Activated B cell treated with CpG ODN at 0.5 μM for 24 hours (primary cell): Measurements from ENCODE around the gene SSR1. TPM values are rescaled to one million over a fixed set of nuclear protein-coding genes. Genes with fewer than 3 reads are reported as not detected.

Experiments used
- ATAC-seq: fragments of 200-7000 bp; cut with Tn5 transposase; one replicate; pipeline ENCODE4 v1.10.0; 2021; ENCODE audit warnings: low read depth, mild to moderate bottlenecking, moderate library complexity
- CTCF ChIA-PET: fragments of 350-600 bp; sonication (Branson Sonifier 250); formaldehyde crosslinking; loops from one replicate; lab custom pipeline; 2021; ENCODE audit warnings: antibody characterized with exemption; lab: Charles Lee
- POLR2A ChIA-PET: fragments of 350-600 bp; sonication (Branson Sonifier 250); formaldehyde crosslinking; loops from one replicate; lab custom pipeline; 2021; ENCODE audit warnings: antibody characterized with exemption; lab: Charles Lee
- DNase-seq: peaks from one replicate; pipeline ENCODE4 v3.0.0; 2022
- H3K27ac Mint-ChIP-seq: one replicate; pipeline ENCODE4 v1.8.0; 2020; ENCODE audit warnings: mixed read lengths
- H3K27me3 Mint-ChIP-seq: one replicate; pipeline ENCODE4 v1.8.0; 2021; ENCODE audit warnings: mixed read lengths
- H3K36me3 Mint-ChIP-seq: one replicate; pipeline ENCODE4 v1.8.0; 2021; ENCODE audit warnings: low read depth, mixed read lengths
- H3K4me1 Mint-ChIP-seq: one replicate; pipeline ENCODE4 v1.8.0; 2021; ENCODE audit warnings: mixed read lengths
- H3K4me3 Mint-ChIP-seq: one replicate; pipeline ENCODE4 v1.8.0; 2020; ENCODE audit warnings: mild to moderate bottlenecking, mixed read lengths
- H3K9me3 Mint-ChIP-seq: one replicate; pipeline ENCODE4 v1.8.0; 2020; ENCODE audit warnings: mixed read lengths
- CTCF ChIP-seq: fragments of 200-600 bp; IDR thresholded peaks from one replicate; pipeline ENCODE4 v1.8.0; 2022; ENCODE audit warnings: antibody characterized with exemption, mild to moderate bottlenecking
- intact Hi-C: fragments of 100-400 bp; cut with micrococcal nuclease; formaldehyde crosslinking; loops from one replicate; pipeline ENCODE4 v1.15.1; 2024
- total RNA-seq: library from RNA; stranded (reverse); gene quantifications from 2 replicates; pipeline ENCODE4 v1.2.3, GENCODE V29; 2022

Gene SSR1
- total RNA-seq, 1 donor from 2014 or later, result 86.7 TPM

GRCh38 chr6:7237653-7238188 is 75.3 kb downstream of the SSR1 start:
- Mint-ChIP-seq H3K4me1 (peaks cover 52% of the 10 kb centered on the region), H3K36me3 (peaks cover 63% of the 10 kb centered on the region), H3K27ac (no peak overlapping the region), H3K9me3 (no peaks in the 10 kb centered on the region), H3K4me3 (no peak overlapping the region), H3K27me3 (no peaks in the 10 kb centered on the region)
- intact Hi-C loops, result loop anchor here (1.0 to 5.0 kb wide), 5 partner anchors 35 to 560 kb away; no protein-coding TSS in a partner anchor
- TF ChIP-seq CTCF, result no peak
- no peak for ATAC-seq
- no peak for DNase-seq
- ChIA-PET CTCF (interaction anchor here (0.7 to 2.8 kb wide), 4 partner anchors 336 to 499 kb away, joined by 3 to 21 read pairs (median 10); no protein-coding TSS in a partner anchor), POLR2A (interaction anchor here (1.3 kb wide), 1 partner anchor 128 kb away, joined by 4 read pairs; no protein-coding TSS in a partner anchor)

- ChIA-PET CTCF (interaction anchor here (0.5 to 2.8 kb wide), 6 partner anchors 83 to 558 kb away, joined by 3 to 21 read pairs (median 3); no protein-coding TSS in a partner anchor), POLR2A (interaction anchor here (0.6 to 1.0 kb wide), 7 partner anchors 9 to 1008 kb away, joined by 3 to 6 read pairs (median 3); no protein-coding TSS in a partner anchor)
- Mint-ChIP-seq H3K4me3 (peak overlapping the region; percentile 35), H3K9me3 (no peaks in the 10 kb centered on the region), H3K4me1 (peaks cover 48% of the 10 kb centered on the region), H3K27me3 (no peaks in the 10 kb centered on the region), H3K27ac (peak overlapping the region; percentile 84), H3K36me3 (peaks cover 69% of the 10 kb centered on the region)
- no peak for DNase-seq
- no peak for TF ChIP-seq CTCF
- intact Hi-C loops, result loop anchor here (5.0 kb wide), 3 partner anchors 34 to 434 kb away; no protein-coding TSS in a partner anchor
- ATAC-seq, result peak; percentile 37
These were observed 76.4 kb downstream of the SSR1 start for GRCh38 chr6:7236306-7237209.

- POLR2A ChIA-PET, result interaction anchor here (1.0 kb wide), 1 partner anchor 31 kb away, joined by 3 read pairs; no protein-coding TSS in a partner anchor
These were observed 77.2 kb downstream of the SSR1 start for GRCh38 chr6:7235712-7236305.

GRCh38 chr6:7234547-7234946 is 78.5 kb downstream of the SSR1 start:
- Mint-ChIP-seq H3K4me1 (peaks cover 48% of the 10 kb centered on the region), H3K27ac (peak overlapping the region; percentile 16), H3K4me3 (no peak overlapping the region), H3K27me3 (no peaks in the 10 kb centered on the region), H3K9me3 (no peaks in the 10 kb centered on the region), H3K36me3 (peaks cover 65% of the 10 kb centered on the region)
- no peak for ATAC-seq
- no peak for TF ChIP-seq CTCF
- POLR2A ChIA-PET, result no interaction called here
- DNase-seq, result no peak
- intact Hi-C loops, result no loop called here
- CTCF ChIA-PET, result interaction anchor here (1.1 kb wide), 1 partner anchor 513 kb away, joined by 3 read pairs; no protein-coding TSS in a partner anchor

More at GRCh38 chr6:7235712-7236305, 77.2 kb downstream of the SSR1 start:
- H3K36me3 Mint-ChIP-seq, result peaks cover 68% of the 10 kb centered on the region
- H3K4me1 Mint-ChIP-seq, result peaks cover 48% of the 10 kb centered on the region
- TF ChIP-seq CTCF, result no peak
- peak overlapping the region; percentile 84 for H3K27ac Mint-ChIP-seq
- H3K27me3 Mint-ChIP-seq, result no peaks in the 10 kb centered on the region
- intact Hi-C loops, result loop anchor here (5.0 kb wide), 3 partner anchors 34 to 434 kb away; no protein-coding TSS in a partner anchor
- no peak overlapping the region for H3K4me3 Mint-ChIP-seq
- DNase-seq (no peak), ATAC-seq (no peak)
- no peaks in the 10 kb centered on the region for H3K9me3 Mint-ChIP-seq
- CTCF ChIA-PET, result interaction anchor here (0.5 to 1.6 kb wide), 5 partner anchors 83 to 558 kb away, joined by 3 to 8 read pairs (median 3); no protein-coding TSS in a partner anchor
